ENCODE results near the gene CREG1. TPM values are rescaled to one million over a fixed set of nuclear protein-coding genes. Genes with fewer than 3 reads are reported as not detected.

The CREG1 gene
- total RNA-seq, 2 experiments from 2014 or later = 13.5 to 14.6 TPM

- POLR2A ChIA-PET = interaction anchor here (0.6 kb wide), 1 partner anchor 10 kb away, joined by 3 read pairs; no protein-coding TSS in a partner anchor
- H3K36me3 Mint-ChIP-seq = peaks cover 17% of the 10 kb centered on the region
- no peak overlapping the region for H3K27ac Mint-ChIP-seq
- H3K4me1 Mint-ChIP-seq (ENCODE audit: low read depth) = peaks cover 50% of the 10 kb centered on the region
- H3K9me3 Mint-ChIP-seq = no peaks in the 10 kb centered on the region
- no peak for DNase-seq
- intact Hi-C loops (cut with micrococcal nuclease) = loop anchor here (5.0 kb wide), 1 partner anchor 421 kb away; no protein-coding TSS in a partner anchor
- H3K4me3 Mint-ChIP-seq = no peak overlapping the region
- CTCF ChIA-PET = interaction anchor here (1.8 to 4.3 kb wide), 2 partner anchors 10 to 141 kb away, joined by 7 to 25 read pairs; partner anchors contain the start of gene CREG1
- H3K27me3 Mint-ChIP-seq = no peaks in the 10 kb centered on the region
Measured at GRCh38 chr1:167543199-167543990, 10.2 kb downstream of the CREG1 start.

- ChIA-PET POLR2A (interaction anchor here (1.4 to 1.9 kb wide), 3 partner anchors 8 to 322 kb away, joined by 3 to 5 read pairs (median 5); partner anchors contain the start of genes CREG1 and POU2F1), CTCF (interaction anchor here (1.0 to 4.6 kb wide), 14 partner anchors 9 to 632 kb away, joined by 3 to 59 read pairs (median 12); partner anchors contain the start of genes CD247 and CREG1)
- Mint-ChIP-seq H3K27ac (peak overlapping the region; percentile 18), H3K36me3 (peaks cover 16% of the 10 kb centered on the region), H3K9me3 (no peaks in the 10 kb centered on the region), H3K4me1 (ENCODE audit: low read depth) (peaks cover 46% of the 10 kb centered on the region), H3K27me3 (no peaks in the 10 kb centered on the region), H3K4me3 (no peak overlapping the region)
- intact Hi-C loops (cut with micrococcal nuclease) = loop anchor here (5.0 kb wide), 1 partner anchor 420 kb away; no protein-coding TSS in a partner anchor
- peak; percentile 33 for DNase-seq
Measured at GRCh38 chr1:167542109-167543032, 11.2 kb downstream of the CREG1 start.

- H3K4me1 Mint-ChIP-seq (ENCODE audit: low read depth) = peaks cover 46% of the 10 kb centered on the region
- no peaks in the 10 kb centered on the region for H3K27me3 Mint-ChIP-seq
- H3K4me3 Mint-ChIP-seq = no peak overlapping the region
- H3K9me3 Mint-ChIP-seq = no peaks in the 10 kb centered on the region
- ChIA-PET CTCF (interaction anchor here (0.9 to 4.6 kb wide), 21 partner anchors 8 to 631 kb away, joined by 3 to 59 read pairs (median 7); partner anchors contain the start of genes CD247 and CREG1), POLR2A (interaction anchor here (1.4 to 1.9 kb wide), 3 partner anchors 9 to 322 kb away, joined by 3 to 5 read pairs (median 5); partner anchors contain the start of genes CREG1 and POU2F1)
- intact Hi-C loops (cut with micrococcal nuclease) = loop anchor here (5.0 kb wide), 1 partner anchor 419 kb away; no protein-coding TSS in a partner anchor
- DNase-seq = peak; percentile 35
- H3K27ac Mint-ChIP-seq = no peak overlapping the region
- peaks cover 10% of the 10 kb centered on the region for H3K36me3 Mint-ChIP-seq
Measured at GRCh38 chr1:167541610-167542009, 12.0 kb downstream of the CREG1 start.

- Mint-ChIP-seq H3K4me3 (no peak overlapping the region), H3K36me3 (peaks cover 8% of the 10 kb centered on the region), H3K27ac (no peak overlapping the region), H3K9me3 (no peaks in the 10 kb centered on the region), H3K27me3 (no peaks in the 10 kb centered on the region), H3K4me1 (ENCODE audit: low read depth) (peaks cover 46% of the 10 kb centered on the region)
- intact Hi-C loops (cut with micrococcal nuclease) = loop anchor here (5.0 kb wide), 1 partner anchor 419 kb away; no protein-coding TSS in a partner anchor
- CTCF ChIA-PET = interaction anchor here (0.6 to 4.6 kb wide), 40 partner anchors 8 to 660 kb away, joined by 3 to 59 read pairs (median 6); partner anchors contain the start of genes CD247 and CREG1
- no peak for DNase-seq
- POLR2A ChIA-PET = interaction anchor here (1.0 to 1.9 kb wide), 5 partner anchors 10 to 321 kb away, joined by 3 to 5 read pairs (median 3); partner anchors contain the start of genes CREG1 and POU2F1
Measured at GRCh38 chr1:167541003-167541402, 12.6 kb downstream of the CREG1 start.

- CTCF ChIA-PET = interaction anchor here (0.6 to 4.6 kb wide), 6 partner anchors 10 to 472 kb away, joined by 4 to 59 read pairs (median 16); partner anchors contain the start of genes CD247 and CREG1
- no peaks in the 10 kb centered on the region for H3K9me3 Mint-ChIP-seq
- DNase-seq = no peak
- POLR2A ChIA-PET = no interaction called here
- peaks cover 37% of the 10 kb centered on the region for H3K4me1 Mint-ChIP-seq (ENCODE audit: low read depth)
- H3K27ac Mint-ChIP-seq = no peak overlapping the region
- peaks cover 3% of the 10 kb centered on the region for H3K36me3 Mint-ChIP-seq
- H3K27me3 Mint-ChIP-seq = no peaks in the 10 kb centered on the region
- H3K4me3 Mint-ChIP-seq = no peak overlapping the region
- intact Hi-C loops (cut with micrococcal nuclease) = no loop called here
Measured at GRCh38 chr1:167538657-167539056, 14.9 kb downstream of the CREG1 start.

GRCh38 chr1:167533851-167534300 lies 19.7 kb downstream of the CREG1 start:
- no peak overlapping the region for H3K4me3 Mint-ChIP-seq
- DNase-seq = peak; percentile 76
- H3K9me3 Mint-ChIP-seq = no peaks in the 10 kb centered on the region
- peaks cover 4% of the 10 kb centered on the region for H3K4me1 Mint-ChIP-seq (ENCODE audit: low read depth)
- H3K36me3 Mint-ChIP-seq = no peaks in the 10 kb centered on the region
- no peak overlapping the region for H3K27ac Mint-ChIP-seq
- CTCF ChIA-PET = interaction anchor here (0.6 to 4.8 kb wide), 69 partner anchors 8 to 649 kb away, joined by 3 to 70 read pairs (median 5); partner anchors contain the start of genes CD247, CREG1 and POU2F1
- intact Hi-C loops (cut with micrococcal nuclease) = loop anchor here (1.0 to 2.0 kb wide), 3 partner anchors 92 to 265 kb away; no protein-coding TSS in a partner anchor
- no peaks in the 10 kb centered on the region for H3K27me3 Mint-ChIP-seq
- POLR2A ChIA-PET = interaction anchor here (0.6 kb wide), 2 partner anchors 79 to 81 kb away, joined by 3 read pairs; no protein-coding TSS in a partner anchor

GRCh38 chr1:167532964-167533824 lies 20.4 kb downstream of the CREG1 start:
- no peaks in the 10 kb centered on the region for H3K27me3 Mint-ChIP-seq
- H3K4me3 Mint-ChIP-seq = no peak overlapping the region
- CTCF ChIA-PET = interaction anchor here (0.6 to 4.8 kb wide), 56 partner anchors 9 to 475 kb away, joined by 3 to 70 read pairs (median 5); partner anchors contain the start of genes CD247, CREG1 and POU2F1
- POLR2A ChIA-PET = interaction anchor here (0.6 to 1.0 kb wide), 2 partner anchors 15 to 78 kb away, joined by 3 to 5 read pairs; partner anchors contain the start of gene CD247
- H3K36me3 Mint-ChIP-seq = no peaks in the 10 kb centered on the region
- H3K4me1 Mint-ChIP-seq (ENCODE audit: low read depth) = no peaks in the 10 kb centered on the region
- DNase-seq = no peak
- no peak overlapping the region for H3K27ac Mint-ChIP-seq
- no peaks in the 10 kb centered on the region for H3K9me3 Mint-ChIP-seq
- intact Hi-C loops (cut with micrococcal nuclease) = loop anchor here (1.0 to 2.0 kb wide), 3 partner anchors 91 to 264 kb away; no protein-coding TSS in a partner anchor

- CTCF ChIA-PET = interaction anchor here (0.7 to 4.8 kb wide), 28 partner anchors 8 to 466 kb away, joined by 3 to 70 read pairs (median 9); partner anchors contain the start of genes CD247 and POU2F1
- H3K27me3 Mint-ChIP-seq = no peaks in the 10 kb centered on the region
- no peak overlapping the region for H3K4me3 Mint-ChIP-seq
- no peak overlapping the region for H3K27ac Mint-ChIP-seq
- intact Hi-C loops (cut with micrococcal nuclease) = loop anchor here (2.0 kb wide), 1 partner anchor 264 kb away; no protein-coding TSS in a partner anchor
- H3K36me3 Mint-ChIP-seq = no peaks in the 10 kb centered on the region
- POLR2A ChIA-PET = interaction anchor here (1.0 kb wide), 1 partner anchor 14 kb away, joined by 5 read pairs; the partner anchor contains the start of gene CD247
- no peaks in the 10 kb centered on the region for H3K9me3 Mint-ChIP-seq
- no peaks in the 10 kb centered on the region for H3K4me1 Mint-ChIP-seq (ENCODE audit: low read depth)
- DNase-seq = no peak
Measured at GRCh38 chr1:167532375-167532774, 21.2 kb downstream of the CREG1 start.

GRCh38 chr1:167529829-167530474 lies 23.6 kb downstream of the CREG1 start:
- POLR2A ChIA-PET = no interaction called here
- no peaks in the 10 kb centered on the region for H3K36me3 Mint-ChIP-seq

More at GRCh38 chr1:167529829-167530474, 23.6 kb downstream of the CREG1 start:
- no peaks in the 10 kb centered on the region for H3K27me3 Mint-ChIP-seq
- intact Hi-C loops (cut with micrococcal nuclease) = no loop called here
- no peak for DNase-seq
- no peaks in the 10 kb centered on the region for H3K4me1 Mint-ChIP-seq (ENCODE audit: low read depth)
- no peak overlapping the region for H3K27ac Mint-ChIP-seq
- no peak overlapping the region for H3K4me3 Mint-ChIP-seq
- H3K9me3 Mint-ChIP-seq = no peaks in the 10 kb centered on the region
- CTCF ChIA-PET = interaction anchor here (0.7 to 3.8 kb wide), 6 partner anchors 11 to 624 kb away, joined by 3 to 19 read pairs (median 3); partner anchors contain the start of gene CD247

All from activated CD4-positive, alpha-beta memory T cell treated with anti-CD3 and anti-CD28 coated beads for 36 hours (primary cell).